Measurements from ENCODE around the gene TUT7. TPM values are rescaled to one million over a fixed set of nuclear protein-coding genes. Genes with fewer than 3 reads are reported as not detected.
"Not testable (repeated sequence)": the region's sequence is repeated elsewhere in the genome, so short reads cannot be mapped to it uniquely, and the experiment has no call there.

The TUT7 gene
- total RNA-seq, 4 donors from 2014 or later, result 64.4 to 147 (median 82.1) TPM

GRCh38 chr9:86321373-86321772, 32.8 kb downstream of the TUT7 start:
- Histone ChIP-seq H3K4me1 (no peaks in the 10 kb centered on the region), H3K9me3 (no peaks in the 10 kb centered on the region), H3K4me3 (no peak overlapping the region), H3K36me3 (peaks cover 95% of the 10 kb centered on the region), H3K27ac (no peak overlapping the region), H3K27me3 (no peaks in the 10 kb centered on the region)
- 81% methylated on average over 5 of the region's 5 CpGs for WGBS
- no peak for DNase-seq (ENCODE audit: low spot score in 2 of 2)
- no peak for TF ChIP-seq POLR2AphosphoS5 (IDR thresholded peaks at IDR 0.05)
- no peak for TF ChIP-seq CTCF (IDR thresholded peaks at IDR 0.05)
- no peak for TF ChIP-seq EP300 (IDR thresholded peaks at IDR 0.05)
- TF ChIP-seq POLR2A (IDR thresholded peaks at IDR 0.05), result no peak

- 93% methylated on average over 4 of the region's 4 CpGs for WGBS
- Histone ChIP-seq H3K9me3 (no peaks in the 10 kb centered on the region), H3K4me1 (no peaks in the 10 kb centered on the region), H3K4me3 (no peak overlapping the region), H3K36me3 (peaks cover 93% of the 10 kb centered on the region), H3K27me3 (no peaks in the 10 kb centered on the region), H3K27ac (no peak overlapping the region)
- no peak for TF ChIP-seq POLR2AphosphoS5 (IDR thresholded peaks at IDR 0.05)
- TF ChIP-seq POLR2A (IDR thresholded peaks at IDR 0.05), result no peak
- TF ChIP-seq CTCF (IDR thresholded peaks at IDR 0.05), result no peak
- no peak for TF ChIP-seq EP300 (IDR thresholded peaks at IDR 0.05)
- no peak for DNase-seq (ENCODE audit: low spot score in 2 of 2)
Observed at GRCh38 chr9:86318187-86318586, 36.0 kb downstream of the TUT7 start.

GRCh38 chr9:86315078-86315477, 39.1 kb downstream of the TUT7 start:
- Histone ChIP-seq H3K4me1 (no peaks in the 10 kb centered on the region), H3K27me3 (no peaks in the 10 kb centered on the region), H3K36me3 (peaks cover 85% of the 10 kb centered on the region), H3K9me3 (no peaks in the 10 kb centered on the region), H3K27ac (no peak overlapping the region), H3K4me3 (no peak overlapping the region)
- WGBS, result 56% methylated on average over 2 of the region's 2 CpGs
- TF ChIP-seq EP300 (IDR thresholded peaks at IDR 0.05), result no peak
- TF ChIP-seq POLR2A (IDR thresholded peaks at IDR 0.05), result no peak
- no peak for TF ChIP-seq POLR2AphosphoS5 (IDR thresholded peaks at IDR 0.05)
- TF ChIP-seq CTCF (IDR thresholded peaks at IDR 0.05), result no peak
- no peak for DNase-seq (ENCODE audit: low spot score in 2 of 2)

- H3K4me3 ChIP-seq; H3K27ac ChIP-seq; H3K4me1 ChIP-seq; DNase-seq (ENCODE audit: low spot score in 2 of 2); H3K27me3 ChIP-seq; H3K9me3 ChIP-seq: not testable (repeated sequence)
- WGBS, result 96% methylated on average over 2 of the region's 2 CpGs
- H3K36me3 ChIP-seq, result peaks cover 85% of the 10 kb centered on the region
Observed at GRCh38 chr9:86312959-86313358, 41.3 kb downstream of the TUT7 start.

- no peaks in the 10 kb centered on the region for H3K4me1 ChIP-seq
- no peak overlapping the region for H3K27ac ChIP-seq
- peaks cover 91% of the 10 kb centered on the region for H3K36me3 ChIP-seq
- no peaks in the 10 kb centered on the region for H3K27me3 ChIP-seq
- DNase-seq (ENCODE audit: low spot score in 2 of 2), result no peak
- TF ChIP-seq POLR2A (IDR thresholded peaks at IDR 0.05) (no peak), POLR2AphosphoS5 (IDR thresholded peaks at IDR 0.05) (no peak), CTCF (IDR thresholded peaks at IDR 0.05) (no peak), EP300 (IDR thresholded peaks at IDR 0.05) (no peak)
- no peak overlapping the region for H3K4me3 ChIP-seq
- no peaks in the 10 kb centered on the region for H3K9me3 ChIP-seq
- WGBS, result 87% methylated on average over 1 of the region's 1 CpG
Observed at GRCh38 chr9:86308687-86309086, 45.5 kb downstream of the TUT7 start.

- 49% methylated on average over 3 of the region's 3 CpGs for WGBS
- Histone ChIP-seq H3K4me3 (no peak overlapping the region), H3K36me3 (peaks cover 99% of the 10 kb centered on the region), H3K27ac (no peak overlapping the region), H3K4me1 (no peaks in the 10 kb centered on the region), H3K27me3 (no peaks in the 10 kb centered on the region), H3K9me3 (no peaks in the 10 kb centered on the region)
- no peak for DNase-seq (ENCODE audit: low spot score in 2 of 2)
- TF ChIP-seq POLR2A (IDR thresholded peaks at IDR 0.05), result no peak
- TF ChIP-seq POLR2AphosphoS5 (IDR thresholded peaks at IDR 0.05), result no peak
- no peak for TF ChIP-seq EP300 (IDR thresholded peaks at IDR 0.05)
- no peak for TF ChIP-seq CTCF (IDR thresholded peaks at IDR 0.05)
Observed at GRCh38 chr9:86304236-86304730, 49.9 kb downstream of the TUT7 start.
